GM18520 (cell line): ENCODE measurements around the gene HRH3.

Experiments
- ATAC-seq: cut with Tn5 transposase; IDR thresholded peaks from one replicate; pipeline ENCODE4 v1.9.1; 2021; ENCODE audit not compliant: unreplicated experiment

The HRH3 gene

DNA sequence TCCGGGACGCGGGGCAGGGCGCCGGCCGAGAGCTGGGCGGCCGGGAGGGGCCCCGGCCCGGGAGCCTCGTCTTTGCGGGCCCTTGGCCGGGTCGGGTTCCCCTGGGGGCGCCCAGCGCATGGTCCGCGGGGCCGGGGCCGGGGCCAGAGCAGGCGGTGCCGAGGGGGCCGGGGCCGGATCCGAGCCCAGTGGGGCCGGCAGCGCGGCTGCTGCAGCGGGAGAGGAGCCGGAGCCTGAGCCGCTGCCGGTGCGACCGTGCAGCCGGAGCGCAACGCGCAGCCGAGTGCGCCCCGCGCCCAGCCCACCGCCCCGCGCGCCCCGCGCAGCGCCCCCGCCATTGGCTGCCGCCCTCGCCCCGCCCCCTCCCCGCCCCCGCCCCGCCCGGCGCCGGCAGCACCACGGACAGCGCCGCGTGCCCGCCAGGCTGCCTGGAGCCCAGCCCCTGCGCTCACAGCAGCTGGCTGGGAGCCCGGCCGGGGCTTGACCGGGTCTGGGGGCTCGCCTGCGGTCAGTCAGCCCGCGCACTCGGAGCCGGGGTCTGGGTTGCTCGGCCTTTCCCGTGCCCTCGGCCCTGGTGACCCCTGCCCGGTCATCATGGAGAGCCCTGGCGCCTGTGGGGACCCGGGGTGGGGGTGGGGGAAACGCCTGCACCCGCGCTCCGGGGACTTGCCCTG, at the start of gene HRH3:
HRH3 (minus strand) TSS at position 287 of the 674 bp plus-strand sequence. CDS start 308 bp downstream, outside the sequence.
- no peak for ATAC-seq

DNA sequence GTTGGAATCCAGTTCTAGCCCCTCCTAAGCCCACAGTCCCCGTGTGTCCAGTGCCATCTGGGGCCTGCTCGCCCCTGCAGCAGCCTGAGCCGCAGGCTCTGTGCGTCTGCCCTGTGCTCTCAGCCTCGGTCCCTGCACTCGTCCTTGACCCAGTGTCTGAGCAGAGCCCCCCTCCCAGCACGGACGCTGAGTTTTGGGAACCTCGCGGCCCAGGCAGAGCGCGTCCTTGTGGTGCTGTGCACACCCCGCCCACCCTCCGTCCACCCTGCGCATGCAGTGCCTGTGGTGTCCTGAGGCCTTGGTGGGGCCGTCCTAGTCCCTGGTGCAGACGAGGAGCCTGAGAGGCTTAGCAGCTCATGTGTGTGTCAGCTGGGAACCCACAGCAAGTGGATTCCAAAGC, 49.8 kb upstream of the HRH3 start:
- ATAC-seq, result no peak

DNA sequence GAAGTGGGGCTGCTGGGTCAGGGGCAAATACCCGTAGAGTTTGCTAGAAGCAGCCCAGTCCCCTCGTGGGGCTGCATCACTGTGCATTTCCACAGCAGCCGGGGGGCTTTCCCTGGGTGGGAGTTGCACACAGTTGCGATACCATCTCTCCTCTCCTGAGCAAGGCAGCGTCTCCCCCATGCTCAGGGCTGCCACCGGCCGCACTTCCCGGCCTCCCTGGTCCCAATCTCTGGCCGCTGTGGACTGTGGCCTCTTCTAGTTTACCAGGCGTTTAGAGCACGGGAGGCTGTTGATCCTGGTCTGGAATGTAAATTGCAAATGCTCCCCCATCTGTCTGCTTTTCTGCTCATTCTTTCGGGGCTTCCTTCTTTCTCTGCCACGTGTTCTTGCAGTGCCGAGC, 49.3 kb upstream of the HRH3 start:
- no peak for ATAC-seq

DNA sequence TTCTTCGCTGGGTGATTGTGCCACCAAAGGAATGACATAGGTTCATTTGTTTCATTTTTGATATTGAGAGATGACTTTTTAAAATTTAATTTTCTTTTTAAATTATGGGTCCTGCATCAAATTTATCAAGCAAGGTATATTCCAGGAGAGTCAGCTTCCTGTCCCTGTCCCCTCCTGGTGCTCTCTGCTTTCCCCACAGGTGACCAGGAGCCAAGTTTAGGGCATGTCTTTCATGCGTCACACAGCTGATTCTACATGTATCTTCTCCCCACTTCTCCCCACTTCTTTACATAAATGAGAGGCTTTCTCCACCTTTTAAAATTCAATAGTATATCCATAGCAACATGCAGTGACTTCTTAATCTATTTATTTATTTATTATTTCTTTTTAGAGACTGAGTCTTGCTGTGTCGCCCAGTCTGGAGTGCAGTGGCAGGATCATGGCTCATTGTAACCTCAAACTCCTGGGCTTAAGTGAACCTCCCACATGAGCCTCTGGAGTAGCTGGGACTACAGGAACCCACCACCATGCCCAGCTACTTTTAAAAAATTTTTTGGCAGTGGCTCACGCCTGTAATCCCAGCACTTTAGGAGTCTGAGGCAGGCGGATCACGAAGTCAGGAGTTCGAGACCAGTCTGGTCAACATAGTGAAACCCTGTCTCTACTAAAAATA, 48.3 kb upstream of the HRH3 start:
- ATAC-seq, result no peak

DNA sequence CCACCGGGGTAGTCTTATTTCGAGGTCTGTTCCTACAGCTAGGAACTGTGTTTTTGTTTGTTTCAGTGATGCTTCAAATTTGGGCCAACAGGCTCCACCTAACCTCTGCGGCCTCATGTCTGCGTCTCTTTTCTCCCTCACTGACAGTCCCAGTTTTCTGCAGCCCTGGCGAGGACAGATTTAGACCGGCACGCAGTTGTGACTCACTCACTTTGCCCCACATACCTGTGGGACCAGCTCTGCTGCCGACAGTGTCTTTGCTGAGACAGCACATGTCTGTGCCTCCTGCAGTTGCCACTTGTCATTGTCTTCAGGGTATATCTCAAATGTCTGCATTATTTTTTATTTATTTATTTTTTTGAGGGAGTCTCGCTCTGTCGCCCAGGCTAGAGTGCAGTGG, 47.5 kb upstream of the HRH3 start:
- no peak for ATAC-seq

DNA sequence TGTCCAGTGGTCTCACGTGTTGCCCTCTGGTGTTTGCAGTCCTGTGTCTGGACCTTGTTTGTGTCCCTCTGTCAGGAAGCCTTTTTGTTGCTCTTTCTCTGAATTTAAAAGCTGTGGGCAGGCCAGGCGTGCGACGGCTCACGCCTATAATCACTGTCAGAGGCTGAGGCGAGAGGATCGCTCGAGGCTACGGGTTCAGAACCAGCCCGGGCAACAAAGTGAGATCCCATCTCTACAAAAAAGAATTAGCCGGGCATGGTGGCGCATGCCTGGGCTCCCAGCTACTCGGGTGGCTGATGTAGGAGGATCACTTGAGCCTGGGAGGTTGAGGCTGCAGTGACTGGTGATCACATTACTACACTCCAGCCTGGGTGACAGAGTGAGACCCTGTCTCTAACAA, 46.8 kb upstream of the HRH3 start:
- no peak for ATAC-seq

DNA sequence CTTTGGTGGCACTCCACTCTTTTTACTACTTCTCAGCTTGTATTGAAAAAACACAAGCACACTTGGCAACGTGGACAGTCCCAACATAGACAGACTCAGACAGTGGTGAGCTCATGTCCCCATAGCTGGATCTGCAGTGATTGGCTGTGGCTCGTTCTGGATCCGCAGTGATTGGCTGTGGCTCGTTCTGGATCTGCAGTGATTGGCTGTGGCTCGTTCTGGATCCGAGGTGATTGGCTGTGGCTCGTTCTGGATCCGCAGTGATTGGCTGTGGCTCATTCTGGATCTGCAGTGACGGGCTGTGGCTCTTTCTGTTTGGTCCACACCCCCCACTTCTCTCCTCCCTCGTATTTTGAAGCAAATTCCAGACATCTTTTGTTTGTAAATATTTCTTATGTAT, 46.3 kb upstream of the HRH3 start:
- ATAC-seq, result no peak

DNA sequence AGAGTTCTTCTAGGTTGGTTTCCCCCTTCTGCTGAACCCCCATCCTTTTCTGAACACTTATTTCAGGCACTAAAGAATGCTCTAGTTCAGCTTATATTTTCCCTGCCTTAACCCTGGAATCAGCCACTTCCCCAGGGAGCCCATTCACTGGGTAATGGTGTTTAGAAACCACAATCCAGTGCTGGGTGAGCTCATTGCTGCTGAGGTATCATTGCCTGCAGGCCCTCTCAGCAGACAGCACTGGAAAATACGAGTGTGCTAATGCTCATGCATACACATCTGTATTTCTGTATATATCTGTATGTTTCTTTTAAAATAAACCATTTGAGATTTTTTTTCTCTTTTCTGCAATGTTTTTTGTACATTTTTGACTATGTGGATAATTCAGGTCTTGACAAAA, 45.3 kb upstream of the HRH3 start:
- ATAC-seq, result no peak

DNA sequence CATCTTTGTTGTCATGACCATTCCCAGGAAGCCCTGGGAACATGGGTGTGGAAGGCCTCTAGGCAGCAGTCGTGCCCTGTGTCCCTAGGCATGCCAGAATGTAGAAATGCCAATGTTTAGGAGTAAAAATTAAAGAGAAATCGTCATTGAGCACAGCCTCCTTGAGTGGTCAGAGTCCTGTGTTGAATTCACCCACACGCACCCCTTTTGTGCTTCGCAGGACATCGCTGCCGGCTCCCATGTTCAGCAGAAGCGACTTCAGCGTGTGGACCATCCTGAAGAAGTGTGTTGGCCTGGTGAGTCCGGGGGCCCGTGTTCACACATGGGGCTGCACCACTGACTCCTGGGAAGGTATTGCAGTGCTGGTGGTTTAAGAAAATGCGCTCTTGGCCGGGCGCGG, 43.3 kb upstream of the HRH3 start:
- no peak for ATAC-seq

DNA sequence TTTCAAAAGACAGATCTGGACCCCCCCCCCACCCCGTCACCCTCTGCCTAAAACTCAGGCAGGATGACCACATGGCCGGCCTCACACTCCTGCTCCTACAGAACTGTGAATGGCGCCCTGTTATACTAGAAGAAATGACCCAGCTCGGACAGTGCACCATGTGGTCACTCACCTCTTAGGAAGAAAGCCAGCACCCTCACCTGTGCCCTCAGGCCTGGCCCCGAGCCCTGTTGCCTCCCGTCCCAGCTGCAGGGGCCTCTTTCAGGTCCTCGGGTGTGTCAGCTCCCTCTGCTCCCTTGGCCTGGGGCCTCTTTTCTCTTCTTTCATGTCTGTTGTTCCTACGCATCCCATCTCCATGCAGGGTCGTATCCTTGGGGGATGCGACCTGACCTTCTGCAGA, 42.0 kb upstream of the HRH3 start:
- no peak for ATAC-seq

DNA sequence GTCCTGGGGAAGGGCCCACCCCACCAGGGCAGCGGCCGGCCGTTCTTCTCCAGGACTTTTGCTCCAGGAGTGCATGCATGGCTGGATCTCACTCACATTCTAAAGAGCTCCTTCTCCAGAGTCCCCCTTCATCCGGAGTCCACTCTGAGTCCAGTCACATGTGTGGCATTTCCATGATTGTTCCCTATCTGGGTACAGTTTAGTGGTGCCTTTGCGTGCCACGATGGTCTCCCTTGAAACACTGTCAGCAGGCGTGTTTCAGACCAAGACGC, 39.2 kb upstream of the HRH3 start:
- no peak for ATAC-seq

DNA sequence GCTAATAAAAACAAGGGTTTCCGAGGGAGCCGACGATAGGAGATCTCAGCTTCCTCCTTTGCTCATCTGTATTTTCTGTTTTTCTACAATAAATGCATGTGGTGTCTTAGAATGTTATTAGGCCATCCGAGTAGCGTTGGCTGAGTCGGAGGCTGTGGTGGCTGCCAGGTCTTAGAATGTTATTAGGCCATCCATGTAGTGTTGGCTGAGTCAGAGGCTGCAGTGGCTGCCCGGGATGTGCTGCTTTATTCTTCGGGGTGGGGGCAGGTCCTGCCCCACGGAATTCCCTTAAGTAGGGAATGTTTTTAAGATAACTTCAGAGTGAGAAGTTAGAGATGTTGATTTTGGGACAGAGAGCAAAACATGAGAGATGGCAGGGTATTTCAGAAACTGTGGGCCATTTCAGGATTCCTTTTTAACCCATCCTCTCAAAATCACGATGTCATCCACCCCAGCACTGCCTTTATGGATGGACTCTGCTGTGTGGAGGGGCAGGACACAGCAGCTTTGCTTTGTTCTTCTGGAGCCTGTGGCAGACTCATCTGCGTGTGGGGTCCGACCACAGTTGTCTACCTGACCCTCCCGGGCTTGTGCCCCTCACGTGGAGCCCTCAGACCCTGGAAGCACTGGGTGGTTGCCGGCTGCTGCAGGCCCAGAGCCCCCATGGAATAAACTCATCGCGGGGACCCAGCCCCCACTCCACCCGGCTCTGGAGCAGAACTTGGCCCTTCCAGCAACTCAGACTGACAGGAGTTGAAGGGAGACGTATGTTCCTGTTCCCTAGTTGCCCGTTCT, 38.6 kb upstream of the HRH3 start:
- ATAC-seq, result no peak

DNA sequence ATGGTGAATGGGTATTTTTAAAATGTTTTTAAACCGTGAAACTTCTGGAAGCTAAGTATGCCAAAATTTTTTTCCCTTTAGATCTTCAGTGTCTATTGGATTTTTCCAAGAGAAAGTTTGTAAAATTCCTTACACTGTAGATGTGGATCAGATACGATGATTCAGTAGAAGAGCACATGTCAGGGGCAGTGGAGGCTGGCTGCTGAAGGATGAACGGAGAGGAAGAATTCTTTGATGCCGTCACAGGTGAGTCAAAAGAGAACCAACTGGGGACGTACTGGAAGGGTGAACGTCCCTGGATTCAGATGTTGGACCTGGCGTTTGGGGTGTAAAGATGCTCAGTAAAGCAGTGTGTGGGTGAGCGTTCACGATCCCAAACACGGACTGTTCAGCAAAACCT, 35.9 kb upstream of the HRH3 start:
- no peak for ATAC-seq

DNA sequence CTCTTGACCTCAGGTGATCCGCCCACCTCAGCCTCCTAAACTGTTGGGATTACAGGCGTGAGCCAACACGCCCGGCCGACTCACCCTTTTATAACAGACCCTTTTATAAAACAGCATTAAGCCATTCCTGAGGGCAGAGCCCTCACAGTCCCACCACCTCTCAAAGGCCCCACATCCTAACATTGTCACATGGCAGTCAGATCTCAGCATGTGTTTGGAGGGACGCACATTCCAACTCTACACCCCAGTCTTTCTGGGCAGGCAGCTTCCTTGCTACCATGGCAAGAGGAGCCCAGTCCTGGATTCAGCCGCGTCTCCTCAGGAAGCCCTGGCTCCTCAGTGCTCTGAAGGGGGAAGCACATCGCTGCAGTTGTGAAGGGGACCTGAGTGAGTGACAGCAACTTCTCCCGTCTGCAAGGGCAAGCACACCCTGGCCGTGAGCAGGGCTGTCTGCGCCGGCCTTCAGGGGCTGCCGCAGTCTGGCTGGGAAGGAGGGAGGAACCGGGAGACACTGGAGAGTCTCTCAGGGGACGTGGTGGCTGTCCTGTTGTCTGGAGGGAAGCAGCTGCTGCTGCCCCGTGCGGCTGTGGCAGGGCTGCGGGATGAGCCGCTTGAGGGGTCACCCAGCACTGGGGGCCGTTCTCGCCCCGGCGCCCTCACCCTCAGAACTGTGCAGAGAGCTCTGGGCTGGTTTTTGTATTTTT, 34.1 kb upstream of the HRH3 start:
- ATAC-seq, result no peak

DNA sequence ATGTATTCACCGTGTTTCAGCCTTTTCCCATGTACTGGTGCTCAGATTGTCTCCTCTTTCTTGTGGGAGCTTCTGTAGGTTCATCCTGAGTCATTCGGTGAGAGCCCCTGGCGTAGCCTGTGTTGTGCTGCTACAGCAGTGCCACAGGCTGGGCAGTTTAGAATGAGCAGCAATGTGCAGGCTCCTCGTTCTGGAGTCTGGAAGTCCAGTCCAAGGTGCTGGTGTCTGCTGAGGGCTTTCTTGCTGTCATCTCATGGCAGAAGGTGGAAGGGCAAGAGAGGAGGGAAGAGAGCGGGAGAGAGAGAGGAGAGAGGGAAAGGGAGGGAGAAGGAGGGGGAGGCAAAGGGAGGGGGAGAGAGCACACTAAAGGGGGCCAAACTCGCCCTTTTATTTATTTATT, 33.3 kb upstream of the HRH3 start:
- ATAC-seq, result no peak

DNA sequence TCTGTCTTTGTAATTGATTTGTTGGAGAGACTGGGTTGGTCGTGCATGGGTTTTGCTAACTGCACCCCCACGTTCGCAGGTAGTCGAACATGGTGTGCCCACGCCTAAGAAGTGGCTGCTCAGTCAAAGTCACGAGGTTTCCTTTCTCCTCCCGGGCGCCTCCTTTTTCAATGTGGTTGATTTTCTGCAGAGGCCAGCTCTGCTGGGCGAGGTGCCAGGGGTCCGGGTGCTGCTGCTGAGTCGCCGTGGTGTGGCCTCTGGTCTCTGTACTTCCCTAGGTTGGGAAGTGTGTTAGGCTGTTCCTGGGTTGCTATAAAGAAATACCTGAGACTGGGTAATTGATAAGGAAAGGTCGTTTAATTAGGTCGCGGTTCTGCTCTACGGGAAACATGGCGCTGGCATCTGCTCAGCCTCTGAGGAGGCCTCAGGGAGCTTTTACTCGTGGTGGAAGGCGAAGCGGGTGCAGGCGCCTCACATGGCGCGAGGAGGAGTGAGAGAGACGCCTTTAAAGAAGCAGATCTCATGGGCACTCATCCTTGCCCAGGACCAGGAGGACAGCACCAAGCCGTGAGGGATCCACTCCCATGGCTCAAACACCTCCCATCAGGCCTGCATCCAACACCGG, 32.4 kb upstream of the HRH3 start:
- ATAC-seq, result no peak

DNA sequence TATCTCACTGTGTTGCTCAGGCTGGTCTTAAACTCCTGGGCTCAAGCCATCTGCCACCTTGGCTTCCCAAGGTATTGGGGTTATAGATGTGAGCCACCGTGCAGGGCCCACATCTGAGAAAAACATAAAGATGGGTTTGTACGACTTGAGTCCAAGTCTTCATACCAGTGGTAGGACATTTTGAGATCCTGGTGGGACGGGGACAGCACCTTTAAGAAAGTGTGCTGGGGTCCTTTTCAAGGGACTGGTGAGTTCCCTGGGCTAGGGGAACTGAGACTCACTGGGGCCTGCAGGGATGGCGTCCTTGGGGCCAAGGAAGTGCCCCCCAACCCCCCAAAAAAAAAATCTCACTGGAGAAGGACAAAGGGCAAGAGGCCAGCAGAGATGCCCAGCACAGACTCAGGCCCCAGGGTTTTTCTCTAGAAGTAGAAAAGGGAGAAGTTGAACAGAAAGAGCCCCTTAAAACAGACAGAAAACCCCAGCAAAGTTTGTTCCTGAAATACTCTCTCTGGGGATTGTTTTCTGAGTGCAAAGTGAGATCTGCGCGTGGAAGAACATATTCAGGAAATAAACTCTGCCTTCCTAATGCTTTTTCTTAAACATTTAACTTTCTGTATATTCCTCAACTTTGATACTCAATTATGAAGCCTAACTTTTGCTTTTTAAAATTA, 28.9 kb upstream of the HRH3 start:
- ATAC-seq, result no peak

DNA sequence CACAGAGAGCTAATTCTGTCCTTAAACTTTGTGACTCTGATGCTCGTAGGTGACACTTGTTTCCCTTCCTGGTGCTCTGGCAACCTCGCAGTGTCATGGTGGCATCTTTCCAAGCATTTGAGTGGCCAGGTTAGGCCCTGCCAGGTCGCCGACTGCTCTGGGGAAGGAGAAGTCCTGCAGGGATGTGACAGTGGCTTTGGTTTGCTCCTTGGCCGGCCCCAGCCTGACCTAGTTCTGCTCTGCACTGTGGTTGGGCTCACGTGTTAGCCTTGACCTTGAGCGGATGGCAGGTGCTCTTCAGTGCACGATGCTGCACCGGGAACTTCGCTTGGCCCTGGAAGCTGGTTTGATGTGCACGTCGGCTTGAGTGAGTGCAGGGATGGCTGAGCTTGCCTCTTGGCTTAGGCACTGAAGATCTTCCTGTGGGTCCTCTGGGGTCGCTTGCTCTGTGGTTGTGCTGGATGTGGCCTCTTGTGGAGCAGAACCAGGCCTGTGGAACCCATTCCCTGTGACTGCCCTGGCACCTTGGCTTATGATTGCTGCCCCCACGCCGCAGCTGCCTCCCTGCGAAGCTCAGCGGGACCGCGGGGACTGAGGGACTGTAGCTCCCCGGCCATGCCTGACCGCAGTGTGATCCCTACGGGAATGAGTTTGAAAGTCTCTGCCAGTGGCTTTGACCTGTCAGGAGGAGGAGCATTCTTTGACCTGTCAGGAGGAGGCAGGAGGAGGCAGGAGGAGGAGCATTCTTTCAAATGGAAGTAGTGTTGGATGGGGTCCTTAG, 27.0 kb upstream of the HRH3 start:
- ATAC-seq, result no peak

DNA sequence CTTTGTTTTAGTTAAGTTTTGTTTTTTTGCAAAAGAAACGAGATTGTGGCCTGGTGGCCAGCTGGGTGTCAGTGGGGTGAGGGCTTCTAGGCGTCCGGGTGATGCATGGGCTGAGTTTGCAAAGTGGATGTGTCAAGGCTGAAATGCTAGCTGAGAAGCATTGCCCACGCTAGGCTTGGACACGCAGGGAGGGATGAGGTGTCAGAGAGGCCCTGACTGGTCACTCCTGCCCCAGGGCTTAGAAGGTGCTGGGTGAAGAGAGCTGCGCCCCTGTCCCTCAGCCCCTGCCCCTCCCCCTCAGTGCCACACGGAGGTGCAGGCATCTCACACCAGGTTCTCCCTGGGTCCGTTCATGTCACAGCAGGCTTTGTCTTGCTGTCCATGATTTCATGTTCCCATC, 26.4 kb upstream of the HRH3 start:
- no peak for ATAC-seq

DNA sequence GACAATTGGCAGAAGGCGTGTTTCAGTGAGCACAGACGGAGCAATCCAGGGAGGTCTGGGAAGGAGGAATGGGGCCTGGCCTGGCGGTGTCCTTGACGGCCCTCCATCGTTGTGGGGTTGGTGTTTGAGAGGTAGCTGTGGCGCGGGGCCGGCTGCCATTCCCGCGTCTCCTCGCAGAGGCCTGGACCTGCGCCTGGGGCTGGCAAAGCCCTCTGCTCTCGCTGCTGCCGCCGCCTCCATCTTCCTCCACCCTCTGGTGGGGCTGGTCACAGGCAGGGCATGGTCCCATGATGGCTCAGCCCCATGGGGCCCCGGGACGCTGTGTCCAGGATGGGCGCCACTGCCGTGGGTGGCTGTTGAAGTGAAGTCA, 25.8 kb upstream of the HRH3 start:
- ATAC-seq, result no peak
